Adrenal gland (tissue), 12 donors: ENCODE results near the gene MRPL2. TPM values are rescaled to one million over a fixed set of nuclear protein-coding genes. Genes with fewer than 3 reads are reported as not detected.

Experiments
- DNase-seq, 7 donors: peaks; one replicate each; pipeline ENCODE4 v3.0.0-alpha.2; 2019 to 2020
- H3K27ac ChIP-seq, 5 donors: fragments of 200-600 bp; sonication (generic) in 4 of 5; 1 replicate in 3 of 5; 2 replicates in 2 of 5; pipeline versions ENCODE4 v1.5.1 to v1.8.0; 2016 to 2020; ENCODE audit warnings: mild to moderate bottlenecking in 1 of 5
- H3K27me3 ChIP-seq: fragments of 200-600 bp; 2 replicates; pipeline ENCODE4 v1.8.0; 2021
- H3K36me3 ChIP-seq, 2 donors: fragments of 200-600 bp; replicated peaks in 1 of 2; 1 replicate in 1 of 2; 2 replicates in 1 of 2; pipeline versions ENCODE4 v1.5.1 to v1.8.0; 2018 to 2022
- H3K4me1 ChIP-seq, 2 donors: fragments of 200-600 bp; replicated peaks in 1 of 2; 1 replicate in 1 of 2; 2 replicates in 1 of 2; pipeline versions ENCODE4 v1.5.1 to v1.8.0; 2018 to 2021
- H3K4me3 ChIP-seq, 4 donors: fragments of 200-600 bp; sonication (generic) in 3 of 4; one replicate each; pipeline ENCODE4 v1.5.1; 2016 to 2018
- H3K9me3 ChIP-seq, 3 donors: fragments of 200-600 bp; sonication (generic) in 1 of 3; replicated peaks in 1 of 3; 1 replicate in 2 of 3; 2 replicates in 1 of 3; pipeline versions ENCODE4 v1.5.1 to v1.8.0; 2016 to 2021
- POLR2A ChIP-seq, 2 donors: fragments of 450-650 bp; IDR thresholded peaks; one replicate each; pipeline ENCODE4 v1.6.1; 2017; ENCODE audit warnings: antibody characterized with exemption in 2 of 2, mild to moderate bottlenecking in 2 of 2, moderate library complexity in 1 of 2
- WGBS, 4 donors: extraction: QIAGEN DNeasy Blood & Tissue Kit in 2 of 4; methylation state at CpG; one replicate each; pipeline versions ENCODE4 v1.1.5 to v1.1.7; 2013 to 2017; 5-methylcytosine and 5-hydroxymethylcytosine counted together
- intact Hi-C, 2 donors: fragments of 100-400 bp; cut with DNase I; formaldehyde crosslinking; loops; one replicate each; pipeline versions ENCODE4 v1.14.1 to v1.15.0; 2022 to 2023
- polyA plus RNA-seq, 3 donors: library from polyadenylated mRNA; stranded (reverse); fragments of 200-250 nt in 2 of 3; fragments of 350-450 nt in 1 of 3; fragmentation: Illumina TruSeq in 1 of 3; extraction: RNeasy Lipid Tissue Mini Kit (QIAGEN cat#74804) in 1 of 3; gene quantifications; one replicate each; pipeline ENCODE4 v1.2.3, GENCODE V29; 2013 to 2014
- total RNA-seq, 9 donors: library from RNA; depleted of rRNA in 4 of 9; stranded (reverse); fragments of >200 nt in 4 of 9; fragments of 120-200 nt in 1 of 9; fragmentation: NEBNext Ultra II Directional in 1 of 9; extraction: Animal tissue kit (Norgen Biotek cat#: 25700) in 1 of 9; gene quantifications; one replicate each; pipeline versions ENCODE4 v1.1.0 to v1.2.4, GENCODE V29; 2013 to 2023
- TF ChIP-seq, protein P1 (sequence below), 6 experiments: fragments of 450-650 bp in 4 of 6; fragments of 200-600 bp in 2 of 6; sonication (generic) in 1 of 6; IDR thresholded peaks; 1 replicate in 5 of 6; 2 replicates in 1 of 6; pipeline versions ENCODE4 v1.5.1 to v1.8.0; 2016 to 2021; ENCODE audit warnings: antibody characterized with exemption in 6 of 6, mild to moderate bottlenecking in 2 of 6, moderate library complexity in 1 of 6
- donor health status: healthy with polysubstance abuse.
- donor health status: Bipolar disorder and iron deficiency.
- donor health status: DM: yes; HTN: yes; CAD: no.
- donor health status: DM: no; HTN: no; CAD: no.
- donor health status: DM: no; HTN: no; CAD: no.
- donor health status: DM: yes; HTN: yes; CAD: no.

MRPL2 gene
- total and polyA plus RNA-seq, 12 donors, result 16.7 to 143 (median 75.1) TPM

GRCh38 chr6:43011207-43011606, 48.0 kb downstream of the MRPL2 start:
- DNase-seq, result no peak
- intact Hi-C loops, result no loop called here

DNA sequence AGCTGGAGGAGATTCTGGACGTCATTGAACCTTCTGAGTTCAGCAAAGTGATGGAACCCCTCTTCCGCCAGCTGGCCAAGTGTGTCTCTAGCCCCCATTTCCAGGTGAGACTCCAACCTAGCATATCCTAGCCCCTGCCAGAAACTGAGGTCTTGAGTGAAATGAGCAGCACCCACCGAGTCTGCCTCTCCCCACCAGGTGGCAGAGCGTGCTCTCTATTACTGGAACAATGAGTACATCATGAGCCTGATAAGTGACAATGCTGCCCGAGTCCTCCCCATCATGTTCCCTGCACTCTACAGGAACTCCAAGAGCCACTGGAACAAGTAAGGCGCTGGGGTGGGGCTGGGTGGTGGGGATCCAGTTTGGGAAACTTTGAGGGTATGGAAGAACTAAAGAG, 50.1 kb downstream of the MRPL2 start:
- H3K4me3 ChIP-seq, result no peak overlapping the region
- WGBS, 4 donors, result 59 to 76% (median 68%) methylated on average over 4 to 6 of the region's 6 CpGs
- peaks cover 0 to 16% of the 10 kb centered on the region in 2 donors for H3K4me1 ChIP-seq
- no peaks in the 10 kb centered on the region for H3K27me3 ChIP-seq
- intact Hi-C loops, result no loop called here
- H3K9me3 ChIP-seq, result no peaks in the 10 kb centered on the region
- H3K36me3 ChIP-seq, result peaks cover 0 to 59% of the 10 kb centered on the region in 2 donors
- DNase-seq, result peak in 5 of 7 donors; percentile 31 to 77 (median 45)
- TF ChIP-seq, protein P1, sequence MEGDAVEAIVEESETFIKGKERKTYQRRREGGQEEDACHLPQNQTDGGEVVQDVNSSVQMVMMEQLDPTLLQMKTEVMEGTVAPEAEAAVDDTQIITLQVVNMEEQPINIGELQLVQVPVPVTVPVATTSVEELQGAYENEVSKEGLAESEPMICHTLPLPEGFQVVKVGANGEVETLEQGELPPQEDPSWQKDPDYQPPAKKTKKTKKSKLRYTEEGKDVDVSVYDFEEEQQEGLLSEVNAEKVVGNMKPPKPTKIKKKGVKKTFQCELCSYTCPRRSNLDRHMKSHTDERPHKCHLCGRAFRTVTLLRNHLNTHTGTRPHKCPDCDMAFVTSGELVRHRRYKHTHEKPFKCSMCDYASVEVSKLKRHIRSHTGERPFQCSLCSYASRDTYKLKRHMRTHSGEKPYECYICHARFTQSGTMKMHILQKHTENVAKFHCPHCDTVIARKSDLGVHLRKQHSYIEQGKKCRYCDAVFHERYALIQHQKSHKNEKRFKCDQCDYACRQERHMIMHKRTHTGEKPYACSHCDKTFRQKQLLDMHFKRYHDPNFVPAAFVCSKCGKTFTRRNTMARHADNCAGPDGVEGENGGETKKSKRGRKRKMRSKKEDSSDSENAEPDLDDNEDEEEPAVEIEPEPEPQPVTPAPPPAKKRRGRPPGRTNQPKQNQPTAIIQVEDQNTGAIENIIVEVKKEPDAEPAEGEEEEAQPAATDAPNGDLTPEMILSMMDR (IDR thresholded peaks at IDR 0.05), result peak in 5 of 6 experiments; percentile 22 to 36 (median 30)
- TF ChIP-seq POLR2A (IDR thresholded peaks at IDR 0.05), result no peak
- H3K27ac ChIP-seq, result no peak overlapping the region

More at GRCh38 chr6:43011207-43011606, 48.0 kb downstream of the MRPL2 start:
- 79 to 88% (median 83%) methylated on average over 4 to 6 of the region's 6 CpGs for WGBS, 4 donors
- TF ChIP-seq, protein P1 (IDR thresholded peaks at IDR 0.05), result no peak
- TF ChIP-seq POLR2A (IDR thresholded peaks at IDR 0.05), result no peak
- peaks cover 0 to 59% of the 10 kb centered on the region in 2 donors for H3K36me3 ChIP-seq
- H3K27me3 ChIP-seq, result no peaks in the 10 kb centered on the region
- no peaks in the 10 kb centered on the region for H3K9me3 ChIP-seq
- H3K4me3 ChIP-seq, result no peak overlapping the region
- no peak overlapping the region for H3K27ac ChIP-seq
- H3K4me1 ChIP-seq, result peaks cover 13 to 33% of the 10 kb centered on the region in 2 donors

DNA sequence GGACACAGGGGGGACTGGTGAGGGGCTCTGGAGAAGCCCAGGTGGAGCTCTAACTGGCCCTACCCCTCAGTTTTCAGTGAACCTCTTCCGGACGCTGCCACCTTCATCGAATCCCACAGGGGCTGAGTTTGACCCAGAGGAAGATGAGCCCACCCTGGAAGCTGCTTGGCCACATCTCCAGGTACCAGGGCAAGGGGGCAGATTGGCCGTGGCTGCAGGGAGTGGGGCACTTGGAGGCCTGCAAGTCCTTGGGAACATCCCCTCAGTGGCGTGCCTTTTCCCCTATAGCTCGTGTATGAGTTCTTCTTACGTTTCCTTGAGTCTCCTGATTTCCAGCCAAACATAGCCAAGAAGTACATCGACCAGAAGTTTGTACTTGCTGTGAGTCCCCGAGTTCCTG, 52.1 kb downstream of the MRPL2 start:
- DNase-seq, result no peak
- H3K36me3 ChIP-seq, result peaks cover 0 to 57% of the 10 kb centered on the region in 2 donors
- H3K4me1 ChIP-seq, result peaks cover 0 to 4% of the 10 kb centered on the region in 2 donors
- H3K9me3 ChIP-seq, result no peaks in the 10 kb centered on the region
- H3K27ac ChIP-seq, result no peak overlapping the region
- H3K27me3 ChIP-seq, result no peaks in the 10 kb centered on the region
- 82 to 94% (median 91%) methylated on average over 6 to 9 of the region's 9 CpGs for WGBS, 4 donors
- intact Hi-C loops, result no loop called here
- TF ChIP-seq POLR2A (IDR thresholded peaks at IDR 0.05), result no peak
- TF ChIP-seq, protein P1 (IDR thresholded peaks at IDR 0.05), result no peak
- H3K4me3 ChIP-seq, result no peak overlapping the region

GRCh38 chr6:43006251-43006650, 53.0 kb downstream of the MRPL2 start:
- intact Hi-C loops, result no loop called here
- no peaks in the 10 kb centered on the region for H3K9me3 ChIP-seq
- H3K4me3 ChIP-seq, result no peak overlapping the region
- no peaks in the 10 kb centered on the region for H3K27me3 ChIP-seq
- WGBS, 4 donors, result 91 to 95% (median 93%) methylated on average over 7 to 11 of the region's 11 CpGs
- H3K36me3 ChIP-seq, result peaks cover 0 to 48% of the 10 kb centered on the region in 2 donors
- no peaks in the 10 kb centered on the region for H3K4me1 ChIP-seq
- no peak for DNase-seq
- H3K27ac ChIP-seq, result no peak overlapping the region
- TF ChIP-seq POLR2A (IDR thresholded peaks at IDR 0.05), result no peak
- TF ChIP-seq, protein P1 (IDR thresholded peaks at IDR 0.05), result no peak
